HL-60 (cell line): ENCODE data around the gene SNX25.

Experiments used
- DNase-seq, 2 experiments: peaks; one replicate each; pipeline ENCODE4 v3.0.0-alpha.2; 2010 to 2020; ENCODE audit warnings: low read depth in 1 of 2, low spot score in 1 of 2
- H3K27ac ChIP-seq: fragments of 250-450 bp; sonication (Bioruptor Pico); replicated peaks from 2 replicates; pipeline ENCODE4 v1.5.1; 2020; ENCODE audit warnings: mild to moderate bottlenecking, moderate library complexity
- H3K27me3 ChIP-seq: fragments of 250-450 bp; sonication (Bioruptor Pico); 2 replicates; pipeline ENCODE4 v1.5.1; 2021; ENCODE audit warnings: mild to moderate bottlenecking, moderate library complexity; ENCODE audit not compliant: insufficient read depth, poor library complexity, severe bottlenecking
- H3K4me3 ChIP-seq: replicated peaks from 2 replicates; pipeline ENCODE4 v1.5.1; 2011; ENCODE audit warnings: mild to moderate bottlenecking, control low read depth, low read length; ENCODE audit not compliant: insufficient read depth
- GABPA ChIP-seq: IDR thresholded peaks from 2 replicates; pipeline ENCODE4 v1.6.1; 2012; ENCODE audit warnings: low read depth
- POLR2AphosphoS5 ChIP-seq: IDR thresholded peaks from 2 replicates; pipeline ENCODE4 v1.6.1; 2012; ENCODE audit warnings: low read depth
- REST ChIP-seq: IDR thresholded peaks from 2 replicates; pipeline ENCODE4 v1.6.1; 2012; ENCODE audit warnings: low read depth; ENCODE audit not compliant: insufficient replicate concordance
- SPI1 ChIP-seq: IDR thresholded peaks from 2 replicates; pipeline ENCODE4 v1.6.1; 2012; ENCODE audit warnings: low read depth, mild to moderate bottlenecking, borderline replicate concordance
- TF ChIP-seq, protein P1 (sequence below): IDR thresholded peaks from one replicate; pipeline ENCODE4 v1.5.1; 2011; ENCODE audit warnings: low read length, control low read depth, inconsistent platforms; ENCODE audit not compliant: insufficient read depth

Gene SNX25

GRCh38 chr4:185381288-185382196 is 172.1 kb downstream of the SNX25 start:
- H3K4me3 ChIP-seq, result no peak overlapping the region
- DNase-seq, result no peak
- H3K27me3 ChIP-seq, result peaks cover 11% of the 10 kb centered on the region
- H3K27ac ChIP-seq, result no peak overlapping the region
- TF ChIP-seq, protein P1, sequence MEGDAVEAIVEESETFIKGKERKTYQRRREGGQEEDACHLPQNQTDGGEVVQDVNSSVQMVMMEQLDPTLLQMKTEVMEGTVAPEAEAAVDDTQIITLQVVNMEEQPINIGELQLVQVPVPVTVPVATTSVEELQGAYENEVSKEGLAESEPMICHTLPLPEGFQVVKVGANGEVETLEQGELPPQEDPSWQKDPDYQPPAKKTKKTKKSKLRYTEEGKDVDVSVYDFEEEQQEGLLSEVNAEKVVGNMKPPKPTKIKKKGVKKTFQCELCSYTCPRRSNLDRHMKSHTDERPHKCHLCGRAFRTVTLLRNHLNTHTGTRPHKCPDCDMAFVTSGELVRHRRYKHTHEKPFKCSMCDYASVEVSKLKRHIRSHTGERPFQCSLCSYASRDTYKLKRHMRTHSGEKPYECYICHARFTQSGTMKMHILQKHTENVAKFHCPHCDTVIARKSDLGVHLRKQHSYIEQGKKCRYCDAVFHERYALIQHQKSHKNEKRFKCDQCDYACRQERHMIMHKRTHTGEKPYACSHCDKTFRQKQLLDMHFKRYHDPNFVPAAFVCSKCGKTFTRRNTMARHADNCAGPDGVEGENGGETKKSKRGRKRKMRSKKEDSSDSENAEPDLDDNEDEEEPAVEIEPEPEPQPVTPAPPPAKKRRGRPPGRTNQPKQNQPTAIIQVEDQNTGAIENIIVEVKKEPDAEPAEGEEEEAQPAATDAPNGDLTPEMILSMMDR, result no peak
- no peak for TF ChIP-seq REST
- no peak for TF ChIP-seq SPI1
- TF ChIP-seq POLR2AphosphoS5, result no peak
- no peak for TF ChIP-seq GABPA

DNA sequence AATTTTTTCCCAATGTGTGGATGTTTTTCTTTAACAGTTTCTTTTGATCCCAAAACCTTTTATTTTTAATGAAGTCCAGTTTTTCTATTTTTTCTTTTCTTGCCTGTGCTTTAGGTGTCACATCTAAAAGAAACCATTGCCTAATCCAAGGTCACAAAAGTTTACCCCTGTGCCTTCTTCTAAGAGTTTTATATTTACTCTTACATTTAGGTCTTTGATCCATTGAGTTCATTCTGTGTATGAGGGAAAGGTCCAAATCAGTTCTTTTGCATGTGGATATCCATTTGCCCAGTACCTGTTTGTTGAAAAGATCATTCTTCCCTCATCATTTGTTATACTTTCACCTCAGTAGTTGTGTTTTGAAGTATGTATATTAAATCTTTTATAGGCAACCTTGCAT is 173.4 kb downstream of the SNX25 start:
- H3K4me3 ChIP-seq, result no peak overlapping the region

GRCh38 chr4:185383451-185383850 is 174.1 kb downstream of the SNX25 start:
- Histone ChIP-seq H3K4me3 (no peak overlapping the region), H3K27ac (no peak overlapping the region), H3K27me3 (peaks cover 11% of the 10 kb centered on the region)
- TF ChIP-seq GABPA (no peak), POLR2AphosphoS5 (no peak), SPI1 (no peak), REST (no peak)
- TF ChIP-seq, protein P1, result no peak
- DNase-seq, result no peak

More for the DNA sequence above, 173.4 kb downstream of the SNX25 start:
- TF ChIP-seq POLR2AphosphoS5 (no peak), SPI1 (no peak), REST (no peak), GABPA (no peak)
- TF ChIP-seq, protein P1, result no peak
- no peak overlapping the region for H3K27ac ChIP-seq
- H3K27me3 ChIP-seq, result peaks cover 11% of the 10 kb centered on the region
- no peak for DNase-seq
